GM18858 (cell line): ENCODE results near the gene SLC35F4.
"Not testable (repeated sequence)": the region's sequence is repeated elsewhere in the genome, so short reads cannot be mapped to it uniquely, and the experiment has no call there.

Source experiments
- ATAC-seq: cut with Tn5 transposase; IDR thresholded peaks from one replicate; pipeline ENCODE4 v1.9.1; 2021; ENCODE audit not compliant: unreplicated experiment

The SLC35F4 gene

GRCh38 chr14:57865403-57866198 is at the start of gene SLC35F4:
SLC35F4 (minus strand) TSS chr14:57866092.
- ATAC-seq, result no peak

DNA sequence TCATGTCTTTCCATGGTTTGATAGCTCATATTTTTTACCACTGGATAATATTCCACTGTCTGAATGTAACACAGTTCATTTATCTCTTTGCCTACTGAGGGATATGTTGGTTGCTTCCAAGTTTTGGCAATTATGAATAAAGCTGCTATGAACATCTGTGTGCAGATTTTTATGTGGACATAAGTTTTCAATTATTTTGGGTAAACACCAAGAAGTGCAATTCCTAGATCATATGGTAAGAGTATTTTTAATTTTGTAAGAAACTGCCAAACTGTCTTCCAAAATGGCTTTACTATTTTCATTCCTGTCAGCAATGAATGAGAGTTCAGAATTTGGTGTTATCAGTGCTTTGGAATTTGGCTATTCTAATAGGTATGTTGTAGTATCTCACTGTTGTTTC is 43.7 kb upstream of the SLC35F4 start:
- ATAC-seq, result no peak

- ATAC-seq, result no peak
Measured at GRCh38 chr14:57903954-57904353, 38.1 kb upstream of the SLC35F4 start.

DNA sequence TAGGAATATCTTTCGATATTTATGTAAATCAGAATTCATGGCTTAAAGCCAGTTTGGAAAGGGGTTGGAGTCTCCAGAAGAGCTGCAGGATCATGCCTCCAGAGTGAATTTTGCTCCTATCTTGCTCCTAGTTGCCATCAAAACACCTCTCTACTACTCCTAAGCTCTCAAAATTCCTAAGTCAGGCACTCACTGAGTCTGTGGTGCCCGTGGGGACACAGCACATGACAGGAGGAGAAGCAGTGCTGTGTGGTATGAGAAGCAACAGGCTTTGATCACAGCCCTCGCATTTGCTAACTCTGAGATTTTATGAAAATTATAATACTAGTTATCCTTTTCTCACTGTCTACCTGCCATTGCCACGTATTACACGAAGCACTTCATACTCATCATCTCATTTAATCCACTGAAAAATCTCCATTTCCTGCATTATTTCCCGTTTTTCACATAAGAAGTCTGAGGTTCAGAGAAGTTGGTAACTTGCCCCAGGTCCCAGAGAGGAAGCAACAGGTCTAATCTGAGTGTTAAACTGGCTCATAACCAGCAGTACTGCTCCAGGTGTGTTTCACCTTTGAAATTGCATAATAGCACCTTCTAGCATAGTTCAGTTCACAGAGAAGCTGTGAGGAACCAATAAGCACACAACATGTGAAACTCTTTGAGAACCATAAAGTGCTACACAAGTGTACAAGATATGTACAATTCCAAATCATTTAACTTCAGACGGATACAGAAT is 33.1 kb upstream of the SLC35F4 start:
- ATAC-seq, result no peak

GRCh38 chr14:57897144-57897748 is 31.4 kb upstream of the SLC35F4 start:
- ATAC-seq, result no peak

GRCh38 chr14:57889245-57889644 is 23.4 kb upstream of the SLC35F4 start:
- no peak for ATAC-seq

DNA sequence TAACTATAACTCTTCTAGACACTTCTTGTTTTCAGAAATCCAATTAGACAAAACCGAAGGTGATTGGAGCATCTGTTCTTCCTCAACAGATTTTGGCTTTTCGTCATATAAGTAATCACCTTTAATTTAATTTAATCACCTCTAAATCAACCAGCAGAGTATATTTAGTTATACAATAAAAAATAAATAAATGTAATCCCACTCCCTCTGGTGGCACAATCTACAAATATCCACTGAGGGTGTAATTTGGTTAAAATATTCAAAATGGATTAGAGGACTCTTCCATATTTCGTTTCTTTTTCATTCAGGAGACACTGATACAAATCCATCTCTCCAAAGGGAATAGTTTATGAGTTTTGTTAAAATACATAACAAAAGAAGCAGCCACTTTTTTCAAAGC is 18.3 kb upstream of the SLC35F4 start:
- ATAC-seq, result no peak

DNA sequence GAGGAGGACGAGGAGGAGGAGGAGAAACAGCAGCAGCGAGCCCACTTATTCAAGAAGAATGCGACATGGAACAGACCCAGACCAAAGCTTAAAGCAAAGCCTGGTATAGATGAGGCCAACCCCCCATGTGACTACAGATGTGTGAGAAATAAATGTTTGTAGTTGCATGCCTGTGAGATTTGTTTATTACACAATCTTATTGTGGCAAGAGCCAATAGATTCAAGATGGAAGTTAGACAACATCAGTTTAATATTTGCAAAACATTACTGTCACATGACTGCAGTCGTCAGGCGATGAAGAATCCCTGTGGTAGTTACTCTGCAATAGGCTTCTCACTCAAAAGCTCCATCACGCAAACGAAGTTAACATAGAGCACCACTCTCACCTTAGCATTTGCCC is 17.2 kb upstream of the SLC35F4 start:
- no peak for ATAC-seq

- no peak for ATAC-seq
Measured at GRCh38 chr14:57879516-57879915, 13.6 kb upstream of the SLC35F4 start.

DNA sequence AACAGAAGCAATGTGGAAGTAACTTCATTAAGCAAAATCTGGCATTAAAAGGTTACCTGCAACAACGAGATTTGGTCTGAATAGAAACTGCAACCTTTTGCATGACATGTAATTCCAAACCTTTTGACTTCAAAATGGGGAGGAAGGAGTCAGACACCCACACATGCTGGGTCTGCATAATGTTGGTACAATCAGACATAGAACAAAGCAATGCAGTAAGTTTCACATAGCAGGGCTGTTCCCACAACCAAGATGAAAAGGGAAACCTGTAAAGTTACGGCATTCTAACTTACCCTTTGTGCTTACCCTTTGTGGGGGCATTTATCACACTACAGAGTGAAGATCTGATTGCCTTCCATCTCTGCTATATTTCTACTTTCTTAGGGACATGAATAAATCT is 10.1 kb upstream of the SLC35F4 start:
- ATAC-seq, result no peak

- no peak for ATAC-seq
Measured at GRCh38 chr14:57875296-57875695, 9.4 kb upstream of the SLC35F4 start.

DNA sequence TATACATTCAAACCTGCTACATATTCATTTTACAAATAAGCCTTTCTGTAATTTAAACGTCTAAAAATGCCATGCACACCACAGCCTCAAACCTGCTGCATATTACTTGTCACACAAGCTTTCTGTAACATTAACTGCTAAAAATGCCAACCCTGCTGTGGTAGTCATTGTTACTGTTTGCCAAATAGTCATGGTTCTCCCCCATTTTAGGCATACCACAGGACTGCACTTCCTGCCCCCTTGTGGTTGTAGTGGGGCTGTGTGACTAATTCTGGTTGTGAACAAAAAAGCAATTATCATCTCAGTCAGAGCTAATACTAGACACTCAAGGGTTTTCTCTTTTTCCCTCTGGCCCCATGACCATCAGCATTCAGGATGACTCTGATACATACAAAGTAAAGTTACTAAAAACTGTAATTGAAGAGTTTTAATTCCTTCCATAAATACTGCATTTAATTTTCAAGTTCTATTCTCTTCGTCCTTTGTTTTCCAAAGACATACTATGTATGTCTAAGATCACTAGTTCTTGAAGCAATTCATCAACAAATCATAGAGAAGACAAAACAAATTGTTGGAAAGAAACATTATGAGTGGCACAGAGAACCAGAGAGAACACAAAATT is 5.7 kb upstream of the SLC35F4 start:
- ATAC-seq, result no peak

DNA sequence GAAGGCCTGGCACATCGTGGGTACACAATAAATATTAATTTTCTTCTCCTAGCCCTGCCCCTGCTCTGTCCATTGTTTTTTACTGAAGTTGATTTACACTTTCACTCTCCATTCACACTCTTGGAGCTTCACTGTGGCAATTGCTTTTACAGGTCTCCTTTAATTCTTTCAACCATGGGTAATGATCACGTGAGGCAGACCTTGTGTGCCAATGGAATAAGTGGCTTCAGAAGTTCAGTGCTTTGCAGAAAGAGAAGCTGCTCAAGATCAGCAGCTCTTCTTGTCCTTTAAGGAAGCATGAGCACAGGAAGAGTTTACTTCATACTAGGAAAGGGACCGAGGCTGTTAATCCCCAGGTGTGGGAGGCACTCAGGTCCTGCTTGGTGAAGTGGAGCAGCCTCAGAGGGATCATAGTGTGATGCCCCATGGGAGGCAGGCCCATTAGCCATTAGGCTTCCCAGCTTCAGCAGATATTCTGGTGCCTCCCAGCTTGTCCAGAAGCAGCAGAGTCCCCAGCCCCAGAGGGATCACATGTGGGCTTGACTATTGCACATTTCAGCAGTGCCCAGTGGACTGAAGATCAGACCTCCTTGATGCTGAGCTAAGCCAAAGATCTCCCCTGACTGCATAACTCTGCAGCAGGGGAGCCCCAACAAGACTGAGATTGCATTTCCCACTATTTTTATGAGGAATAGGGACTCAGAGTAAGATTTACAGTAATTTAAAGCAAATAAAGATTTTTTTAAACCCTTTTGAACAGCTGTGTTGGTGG is 5.0 kb upstream of the SLC35F4 start:
- ATAC-seq, result no peak

- ATAC-seq, result no peak
Measured at GRCh38 chr14:57869617-57870016, 3.7 kb upstream of the SLC35F4 start.

GRCh38 chr14:57866199-57866705 is 360 bp upstream of the SLC35F4 start:
- ATAC-seq, result no peak

GRCh38 chr14:57865066-57865402 is 858 bp downstream of the SLC35F4 start:
- no peak for ATAC-seq

DNA sequence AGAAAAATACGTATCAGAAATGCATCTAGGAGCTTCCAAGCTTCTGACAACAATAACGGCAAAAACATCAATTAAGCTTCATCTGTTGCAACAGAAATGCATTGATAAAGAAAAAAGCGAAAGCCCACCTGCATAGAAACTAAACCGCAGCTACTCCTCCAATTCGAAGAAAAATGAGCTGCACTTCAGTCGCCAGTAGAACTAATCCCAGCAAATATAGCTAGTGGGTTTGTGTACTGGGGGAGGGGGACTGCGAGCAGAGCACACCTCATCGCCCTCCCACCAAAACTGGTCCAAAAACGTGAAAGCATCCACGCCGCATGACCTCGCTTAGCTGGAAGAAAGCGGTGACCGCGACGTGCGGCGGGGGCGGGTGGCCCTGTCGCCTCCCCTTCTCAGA is 1.2 kb downstream of the SLC35F4 start:
- ATAC-seq, result no peak

DNA sequence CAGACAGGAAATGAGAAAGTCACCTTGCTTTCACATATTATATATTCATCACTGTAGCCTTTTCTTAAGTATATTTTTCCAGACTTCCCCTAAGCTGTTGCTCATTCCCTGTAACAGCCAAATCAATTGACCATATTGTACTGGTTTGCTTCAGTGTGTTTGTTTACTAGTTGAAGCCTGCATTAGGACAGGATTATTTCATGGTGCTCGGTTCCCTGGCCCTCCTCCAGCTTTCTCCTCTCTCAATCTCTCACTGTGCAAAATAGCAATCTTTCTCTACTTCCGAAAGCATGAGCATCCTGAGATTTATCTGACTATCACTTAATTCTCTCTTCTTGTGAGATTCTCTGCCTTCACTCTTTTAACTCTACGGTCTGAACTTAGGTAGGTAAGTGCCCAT is 2.4 kb downstream of the SLC35F4 start:
- ATAC-seq, result no peak

- not testable (repeated sequence) for ATAC-seq
Measured at GRCh38 chr14:57855666-57856065, 10.2 kb downstream of the SLC35F4 start.

- ATAC-seq, result no peak
Measured at GRCh38 chr14:57854571-57854970, 11.3 kb downstream of the SLC35F4 start.

- no peak for ATAC-seq
Measured at GRCh38 chr14:57851354-57851753, 14.5 kb downstream of the SLC35F4 start.
